HG03139 (cell line): ENCODE results near the gene SELPLG.

ENCODE experiments used
- ATAC-seq: cut with Tn5 transposase; IDR thresholded peaks from one replicate; pipeline ENCODE4 v1.9.1; 2021; ENCODE audit not compliant: unreplicated experiment

The SELPLG gene

DNA sequence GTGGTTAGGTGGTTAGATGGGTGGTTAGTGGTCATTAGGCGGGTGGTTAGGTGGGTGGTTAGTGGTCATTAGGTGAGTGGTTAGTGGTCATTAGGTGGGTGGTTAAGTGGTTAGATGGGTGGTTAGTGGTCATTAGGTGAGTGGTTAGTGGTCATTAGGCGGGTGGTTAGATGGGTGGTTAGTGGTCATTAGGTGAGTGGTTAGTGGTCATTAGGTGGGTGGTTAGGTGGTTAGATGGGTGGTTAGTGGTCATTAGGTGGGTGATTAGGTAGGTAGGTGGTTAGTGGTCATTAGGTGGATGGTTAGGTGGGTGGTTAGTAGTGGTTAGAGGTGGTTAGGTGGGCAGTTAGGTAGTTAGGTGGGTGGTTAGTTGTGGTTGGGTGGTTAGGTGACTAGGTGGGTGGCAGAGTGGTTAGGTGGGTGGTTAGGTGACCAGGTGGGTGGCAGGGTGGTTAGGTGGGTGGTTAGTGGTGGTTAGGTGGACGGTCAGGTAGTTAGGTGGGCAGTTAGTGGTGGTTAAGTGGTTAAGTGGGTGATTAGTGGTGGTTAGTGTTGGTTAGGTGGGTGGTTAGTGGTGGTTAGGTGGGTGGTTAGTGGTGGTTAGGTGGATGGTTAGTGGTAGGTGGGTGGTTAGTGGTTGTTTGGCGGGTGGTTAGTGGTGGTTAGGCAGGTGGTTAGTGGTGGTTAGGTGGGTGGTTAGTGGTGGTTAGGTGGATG lies 27.8 kb downstream of the SELPLG start:
- ATAC-seq = no peak

DNA sequence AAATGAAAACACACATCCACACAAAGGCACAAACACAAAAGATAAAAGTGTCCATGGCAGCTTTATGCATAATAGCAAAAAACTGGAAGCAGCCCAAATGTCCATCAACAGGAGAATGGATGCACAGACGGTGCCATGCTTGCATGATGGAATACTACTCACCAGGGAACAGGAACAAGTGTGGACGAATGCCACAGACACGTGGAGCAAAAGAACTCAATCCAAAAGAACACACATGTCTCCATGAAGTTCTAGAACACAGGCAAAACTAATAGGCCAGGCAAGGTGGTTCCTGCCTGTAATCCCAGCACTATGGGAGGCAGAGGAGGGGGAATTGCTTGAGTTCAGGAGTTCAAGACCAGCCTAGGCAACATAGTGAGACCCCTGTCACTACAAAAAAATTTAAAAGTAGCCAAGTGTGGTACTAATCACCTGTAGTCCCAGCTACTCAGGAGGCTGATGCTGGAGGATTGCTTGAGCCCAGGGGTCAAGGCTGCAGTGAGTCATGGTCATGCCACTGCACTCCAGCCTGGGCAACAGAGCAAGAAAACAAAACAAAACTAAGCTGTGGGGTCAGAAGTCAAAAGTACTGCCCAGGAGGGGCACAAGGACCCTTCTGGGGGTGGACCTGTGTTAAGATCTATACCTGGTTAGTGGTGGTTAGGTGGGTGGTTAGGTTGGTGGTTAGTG lies 28.5 kb downstream of the SELPLG start:
- no peak for ATAC-seq

DNA sequence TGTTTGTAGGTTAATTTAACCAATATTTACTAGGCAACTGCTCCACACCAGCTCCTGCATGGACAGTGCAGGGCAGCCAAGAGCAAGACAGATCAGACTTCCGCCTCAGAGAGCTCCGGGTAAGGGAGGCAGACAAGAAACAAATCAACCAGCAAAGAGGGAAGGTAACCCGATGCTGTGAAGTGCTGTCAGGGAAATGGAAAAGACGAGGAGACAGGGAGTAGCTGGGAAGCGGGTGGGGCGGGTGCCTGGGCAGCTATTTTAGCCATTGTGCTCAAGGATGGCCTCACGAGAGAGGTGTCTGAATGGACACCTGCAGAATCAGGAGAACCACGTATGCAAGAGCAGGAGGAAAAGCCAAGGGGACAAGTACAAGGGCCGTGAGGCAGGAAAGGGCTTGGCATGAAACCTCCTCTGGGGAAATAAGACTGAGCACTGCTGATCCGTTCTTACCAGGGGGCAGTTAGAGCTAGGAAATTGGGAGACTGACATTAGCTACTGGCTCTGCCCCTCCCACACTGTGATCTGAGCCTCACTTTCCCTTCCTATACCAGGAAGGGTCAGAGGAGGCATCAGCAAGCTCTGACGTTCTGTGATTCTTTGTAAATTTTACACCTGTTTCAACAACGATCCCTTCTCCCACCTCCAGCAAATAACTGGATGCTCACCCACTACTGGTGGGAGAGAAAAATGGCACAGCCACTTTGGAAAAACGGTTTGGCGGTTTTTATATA lies 29.3 kb downstream of the SELPLG start:
- no peak for ATAC-seq

DNA sequence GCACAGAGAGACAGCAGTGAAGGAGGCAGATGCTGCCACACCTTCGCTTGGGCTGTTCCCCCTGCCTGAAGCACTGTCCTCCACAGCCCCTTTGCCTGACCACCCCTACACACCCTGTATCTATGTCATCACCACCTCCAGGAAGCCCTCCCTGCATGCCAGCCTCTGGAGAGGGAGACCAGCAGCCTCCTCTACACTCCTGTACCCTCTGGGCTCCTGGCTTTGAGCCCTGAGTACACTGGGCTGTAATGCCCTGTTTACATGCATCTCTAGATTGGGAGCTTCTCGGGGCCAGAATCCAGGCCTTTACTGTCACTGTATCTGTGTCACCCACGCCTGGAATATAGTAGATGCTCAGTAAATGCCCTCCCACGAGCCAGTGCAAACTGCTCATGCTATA lies 30.0 kb downstream of the SELPLG start:
- no peak for ATAC-seq

DNA sequence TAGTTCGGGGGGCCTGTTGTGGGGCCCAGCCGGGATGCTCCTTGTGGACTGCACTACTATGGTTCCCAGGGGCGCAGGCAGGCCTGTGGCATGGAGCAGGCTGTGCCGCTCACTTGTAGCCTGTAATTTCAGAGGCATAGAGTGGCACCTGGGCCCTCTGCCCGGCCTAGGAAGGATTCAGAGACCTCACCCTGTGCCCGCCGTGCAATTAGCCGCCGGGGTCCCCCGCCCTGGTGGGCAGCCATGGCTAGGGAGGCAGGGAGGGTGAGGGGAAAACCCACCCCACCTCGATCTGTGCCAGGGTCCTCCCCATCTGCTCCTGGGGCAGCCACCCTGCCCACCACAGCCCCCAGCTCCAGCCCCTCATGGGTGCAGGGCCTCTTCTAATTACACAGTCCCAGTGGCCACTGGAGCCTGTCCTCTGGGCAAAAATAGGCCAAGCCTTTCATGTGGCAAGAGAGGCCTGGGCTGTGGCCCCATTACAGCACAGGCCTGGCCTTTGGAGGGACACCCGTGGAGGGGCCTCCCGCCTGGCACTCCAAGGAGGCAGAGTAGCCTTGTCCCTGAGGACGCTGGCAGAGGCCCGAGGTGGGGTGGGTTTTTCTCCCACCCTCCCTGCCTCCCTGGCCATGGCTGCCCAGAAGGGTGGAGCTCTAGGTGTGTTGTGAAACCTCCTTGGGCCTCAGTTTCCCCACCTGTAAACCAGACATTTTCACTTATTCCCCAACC lies 30.6 kb downstream of the SELPLG start:
- ATAC-seq = no peak

DNA sequence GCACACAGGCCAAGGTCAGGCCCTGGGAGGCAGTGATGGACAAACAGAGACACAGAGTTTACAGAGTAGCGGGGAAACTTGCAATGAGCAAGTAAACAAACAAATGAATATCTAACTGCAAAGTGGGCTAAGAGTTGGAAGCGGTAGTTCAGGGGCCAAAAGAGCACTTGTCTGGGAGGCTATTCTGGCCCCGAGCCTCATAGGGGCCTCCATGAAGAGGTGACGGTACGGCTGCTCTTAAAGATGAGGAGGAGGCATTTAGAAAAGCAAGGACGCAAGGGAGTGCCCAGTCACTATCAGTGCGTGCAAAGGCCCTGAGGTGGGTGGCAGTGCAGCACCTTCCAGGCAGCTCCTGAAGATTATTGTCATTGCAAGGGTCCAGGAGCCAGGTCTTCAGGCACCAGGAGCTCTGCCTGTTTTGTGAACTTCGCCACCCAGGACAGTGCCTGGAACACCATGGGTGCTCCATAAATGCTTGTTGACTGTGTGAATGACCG lies 31.4 kb downstream of the SELPLG start:
- ATAC-seq = no peak

DNA sequence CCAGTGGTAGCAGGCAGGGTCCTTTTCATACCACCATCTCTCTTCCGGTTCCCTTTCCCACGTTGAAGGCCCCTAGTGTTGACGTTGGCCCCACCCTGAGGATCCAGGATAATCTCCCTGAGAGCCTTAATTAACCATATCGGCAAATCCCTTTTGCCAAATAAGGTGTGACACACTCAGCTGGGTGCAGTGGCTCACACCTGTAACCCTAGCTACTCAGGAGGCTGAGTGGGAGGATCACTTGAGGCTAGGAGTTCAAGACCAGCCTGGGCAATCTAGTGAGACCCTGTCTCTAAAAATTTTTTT lies 33.0 kb downstream of the SELPLG start:
- ATAC-seq = no peak

DNA sequence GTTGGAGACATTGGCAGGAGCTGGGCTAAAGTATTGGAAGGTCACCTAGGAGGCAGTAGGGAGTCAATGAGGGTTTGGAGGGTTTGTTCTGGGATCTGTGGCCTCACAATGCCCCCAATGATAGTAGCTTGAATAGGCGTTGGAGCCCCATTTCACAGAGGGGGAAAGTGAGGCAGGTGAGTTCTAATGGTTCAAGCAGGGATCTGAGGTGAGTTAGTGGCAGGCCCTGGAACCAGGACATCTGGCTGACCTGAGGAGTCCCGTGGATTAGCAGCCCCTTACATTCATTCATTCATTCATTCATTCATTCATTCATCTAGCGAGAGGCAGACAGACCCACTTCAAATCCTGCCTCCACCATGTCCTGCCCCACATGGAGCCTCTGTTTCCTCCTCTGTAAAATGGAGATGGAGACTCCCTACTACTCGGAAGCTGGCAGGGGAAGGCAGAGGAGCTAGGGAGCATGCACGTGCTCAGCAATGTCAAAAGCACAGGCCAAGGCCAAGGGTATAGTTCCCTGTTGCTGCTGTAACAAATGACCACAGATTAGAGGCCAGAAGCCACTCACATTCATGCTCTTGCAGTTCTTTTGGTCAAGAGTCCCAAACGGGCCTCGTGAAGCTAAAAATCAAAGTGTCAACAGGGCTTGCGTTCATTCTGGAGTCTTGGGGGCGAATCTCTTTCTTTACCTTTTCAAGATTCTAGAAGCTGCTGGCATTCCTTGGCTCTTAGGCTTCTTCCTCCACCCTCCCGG lies 33.6 kb downstream of the SELPLG start:
- ATAC-seq = no peak

DNA sequence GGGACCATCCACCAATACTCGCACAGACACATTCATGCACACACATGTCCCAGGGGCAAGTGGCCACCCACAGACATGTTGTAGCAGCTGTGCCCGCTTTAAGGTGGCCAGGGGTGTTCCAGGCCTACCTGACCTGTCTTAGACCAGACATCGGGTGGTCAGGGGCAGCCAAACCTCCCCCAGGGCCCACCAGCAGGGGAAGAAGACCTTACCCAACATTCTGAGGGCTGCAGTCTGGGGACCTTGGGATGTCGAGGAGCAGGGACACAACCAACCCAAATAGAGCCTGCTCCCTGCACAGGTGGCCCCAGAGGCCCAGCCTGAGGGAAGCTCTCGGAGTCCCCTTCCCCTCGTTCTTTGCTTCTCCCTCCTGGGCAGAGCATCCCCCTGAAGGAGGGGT lies 34.2 kb downstream of the SELPLG start:
- no peak for ATAC-seq

DNA sequence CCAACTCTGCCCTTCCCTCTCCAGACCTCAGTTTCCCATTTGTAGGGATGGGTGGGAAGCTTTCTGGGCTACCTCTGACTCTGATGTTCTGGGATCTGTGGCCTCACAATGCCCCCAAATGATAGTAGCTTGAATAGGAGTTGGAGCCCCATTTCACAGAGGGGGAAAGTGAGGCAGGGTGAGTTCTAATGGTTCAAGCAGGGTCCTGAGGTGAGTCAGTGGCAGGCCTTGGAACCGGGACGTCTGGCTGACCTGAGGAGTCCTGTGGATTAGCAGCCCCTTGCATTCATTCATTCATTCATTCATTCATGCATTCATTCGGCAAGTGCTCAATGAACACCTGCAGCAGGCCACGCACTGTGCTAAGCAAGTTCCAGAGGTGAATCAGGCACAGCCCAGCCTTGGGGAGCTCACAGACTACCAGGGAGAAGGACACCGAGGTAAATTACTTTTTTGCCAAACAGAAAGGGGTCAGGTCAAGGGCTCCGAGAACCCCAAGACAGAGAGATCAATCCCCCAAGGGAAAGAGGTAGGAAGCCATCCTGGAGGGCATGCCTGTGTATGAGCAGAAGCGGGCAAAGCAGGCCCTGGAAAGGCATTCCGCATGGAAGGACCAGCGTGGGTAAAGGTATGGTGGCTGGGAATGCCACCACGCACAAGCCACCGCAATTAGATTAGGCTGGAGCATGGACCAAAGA lies 35.0 kb downstream of the SELPLG start:
- ATAC-seq = no peak

DNA sequence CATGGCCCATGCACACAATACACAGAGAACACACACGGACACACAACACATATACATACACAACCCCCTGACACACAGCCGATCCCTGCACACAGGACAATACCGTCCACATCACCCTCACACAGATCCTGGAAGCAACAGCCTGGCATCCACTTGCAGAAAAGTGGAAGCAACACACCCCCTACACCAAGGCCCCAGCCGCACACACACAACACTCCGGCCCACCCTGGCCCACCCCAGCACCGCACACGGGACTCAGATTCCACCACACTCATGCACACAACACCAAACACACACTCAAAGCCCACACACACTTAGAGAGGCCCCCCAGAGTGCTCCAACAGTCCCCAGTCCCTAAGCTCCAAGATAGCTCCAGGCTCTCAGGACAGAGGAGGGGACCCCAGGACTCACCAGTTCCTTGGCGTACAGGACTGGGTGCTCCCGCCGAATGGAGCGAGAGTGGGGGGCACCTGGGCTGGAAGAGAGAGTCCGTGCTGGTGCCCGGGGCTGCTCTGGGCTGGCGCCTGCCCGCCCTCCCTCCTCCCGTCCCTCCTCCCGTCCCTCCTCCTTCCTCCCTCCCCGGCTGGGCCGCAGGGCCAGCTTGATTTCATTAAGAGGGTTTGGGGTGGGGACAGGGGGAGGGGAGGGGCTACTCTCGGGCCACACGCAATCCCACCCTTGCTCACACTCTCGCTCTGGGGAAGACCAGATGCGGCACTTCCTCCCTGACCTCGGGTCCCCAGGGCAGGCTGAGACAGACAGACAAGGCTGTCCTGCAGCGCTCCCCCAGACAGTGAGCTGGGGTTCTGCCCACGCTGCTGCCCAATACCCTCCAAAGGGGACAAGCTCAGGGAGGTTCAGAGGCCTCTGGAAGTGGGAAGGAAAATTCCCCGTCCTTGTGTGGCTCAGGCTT lies 35.9 kb downstream of the SELPLG start, which contains the start of gene TMEM119:
TSS of gene TMEM119 (minus strand) at position 526 of the 913 bp plus-strand sequence. CDS start 5,701 bp downstream, outside the sequence.
- ATAC-seq = no peak

DNA sequence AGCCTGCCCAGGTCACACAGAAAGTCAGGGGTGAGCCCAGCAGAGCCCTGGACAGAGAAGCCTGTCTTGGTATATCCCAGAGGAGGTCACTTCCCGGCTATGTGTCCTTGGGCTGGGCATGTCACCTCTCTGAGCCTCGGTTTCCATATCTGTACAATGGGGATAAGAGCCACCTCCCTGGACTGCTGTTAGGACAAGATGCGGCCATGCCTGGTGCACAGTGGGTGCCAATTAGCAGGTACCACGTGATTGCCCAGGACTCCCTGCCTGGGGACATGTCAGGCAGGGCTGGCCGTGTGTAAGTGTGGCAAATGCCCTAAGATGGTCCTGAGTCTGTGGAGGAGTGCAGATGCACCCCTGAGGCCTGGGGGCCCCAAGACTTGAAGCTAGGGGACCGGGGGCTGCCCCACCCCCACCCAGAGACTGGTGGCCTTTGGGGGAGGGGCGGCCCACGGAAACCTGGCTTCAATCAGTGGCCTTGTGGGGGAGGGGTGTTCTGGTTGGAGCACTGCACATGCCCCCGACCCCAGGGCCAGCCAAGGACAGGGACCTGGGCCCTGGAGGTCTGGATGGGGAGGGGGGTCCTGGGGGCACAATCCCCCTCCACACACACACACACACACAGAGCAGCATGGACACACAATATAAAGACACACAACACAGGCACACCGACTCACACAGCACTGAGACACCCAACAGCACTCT lies 36.7 kb downstream of the SELPLG start:
- ATAC-seq = no peak

DNA sequence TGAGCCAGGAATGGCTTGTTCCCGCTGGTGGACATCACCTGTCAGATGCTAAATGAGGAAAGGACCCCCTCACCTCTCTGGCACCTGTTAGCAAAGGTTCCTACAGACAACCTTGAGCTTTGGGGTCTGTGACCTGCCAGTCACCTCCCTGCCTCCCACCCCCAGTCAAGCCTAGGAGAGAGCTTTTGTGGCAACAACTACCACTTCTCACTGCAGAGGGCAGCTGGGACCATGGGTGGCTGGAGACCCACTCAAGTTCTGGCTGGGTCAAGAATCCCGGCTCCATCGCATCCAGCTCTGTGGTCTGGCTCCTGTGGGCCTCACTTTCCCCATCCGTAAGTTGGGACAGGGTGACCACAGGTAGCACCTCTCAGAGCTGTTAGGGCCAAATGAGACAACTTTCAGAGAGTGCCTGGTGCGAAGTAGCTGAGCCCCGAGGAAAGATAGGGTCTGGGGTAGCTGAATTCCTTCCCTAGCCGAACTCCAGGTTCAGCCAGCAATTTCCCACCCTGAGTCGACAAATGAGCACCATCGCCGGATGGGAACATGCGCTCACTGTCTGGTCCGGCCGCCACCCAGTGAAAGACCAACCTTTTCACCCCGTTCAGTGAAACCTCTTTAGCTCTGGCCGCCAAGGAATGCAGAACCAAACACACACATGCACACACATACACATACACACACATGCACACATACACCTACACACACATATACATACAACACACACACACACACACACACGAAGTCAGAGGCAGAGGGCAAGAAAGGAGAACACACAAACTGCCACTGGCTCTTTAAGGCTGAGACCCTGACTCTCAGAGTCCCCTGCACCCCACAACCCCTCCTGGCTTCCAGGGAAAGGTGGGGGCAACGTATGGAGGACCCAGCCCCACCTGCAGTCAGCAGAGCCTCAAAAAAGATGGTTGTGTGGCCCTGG lies 37.7 kb downstream of the SELPLG start:
- ATAC-seq = no peak

DNA sequence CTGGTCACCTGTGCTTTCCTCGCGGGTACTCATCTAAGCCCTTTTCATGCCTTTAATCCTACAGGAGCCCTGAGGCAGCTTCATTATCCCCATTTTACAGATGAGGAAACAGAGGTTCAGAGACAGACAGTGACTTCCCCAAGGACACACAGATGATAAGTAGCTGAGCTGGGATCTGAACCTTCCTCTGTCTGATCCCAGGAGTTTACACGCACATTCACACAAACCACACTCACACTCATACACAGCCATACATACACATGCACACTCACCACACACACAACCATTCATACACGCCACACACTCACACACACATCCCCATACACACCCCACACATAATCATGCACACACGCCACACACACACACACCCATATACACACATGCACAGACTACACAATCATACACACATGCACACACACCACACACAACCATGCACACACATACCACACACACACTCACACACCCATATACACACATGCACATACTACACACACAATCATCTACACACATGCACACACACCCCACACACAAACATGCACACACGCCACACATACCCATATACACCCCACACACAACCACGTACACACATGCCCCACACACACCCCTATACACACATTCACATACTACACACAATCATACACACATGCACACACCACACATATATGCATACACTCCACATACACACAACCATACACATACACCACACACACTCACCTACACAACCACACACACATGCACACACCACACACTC lies 38.6 kb downstream of the SELPLG start:
- ATAC-seq = no peak

DNA sequence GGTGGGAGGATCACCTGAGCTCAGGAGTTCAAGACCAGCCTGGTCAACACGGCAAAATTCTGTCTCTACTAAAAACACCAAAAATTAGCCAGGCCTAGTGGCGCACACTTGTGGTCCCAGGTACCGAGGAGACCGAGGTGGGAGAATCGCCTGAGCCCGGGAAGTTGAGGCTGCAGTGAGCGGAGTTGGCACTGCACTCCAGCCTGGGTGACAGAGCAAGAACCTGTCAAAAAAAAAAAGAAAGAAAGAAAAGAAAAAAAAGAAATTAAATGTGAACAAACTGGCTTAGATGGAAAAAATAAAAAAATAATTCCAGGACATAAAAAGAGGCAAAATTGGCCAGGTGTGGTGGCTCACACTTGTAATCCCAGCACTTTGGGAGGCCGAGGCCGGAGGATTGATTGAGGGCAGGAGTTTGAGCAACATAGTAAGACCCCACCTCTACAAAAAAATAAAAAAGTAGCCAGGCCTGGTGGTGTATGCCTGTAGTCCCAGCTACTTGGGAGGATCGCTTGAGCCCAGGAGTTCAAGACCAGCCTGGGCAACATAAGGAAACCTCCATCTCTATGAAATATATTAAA lies 39.3 kb downstream of the SELPLG start:
- ATAC-seq = no peak
